SK-N-MC (cell line): Measurements from ENCODE around the gene RD3L.

Experiments used
- EZH2 ChIP-seq: fragments of 200-600 bp; sonication (generic); IDR thresholded peaks from one replicate; pipeline ENCODE4 v1.6.1; 2017; ENCODE audit warnings: antibody characterized with exemption
- POLR2AphosphoS5 ChIP-seq: IDR thresholded peaks from 2 replicates; pipeline ENCODE4 v1.6.1; 2012; ENCODE audit warnings: mild to moderate bottlenecking, low read depth, low read length, borderline replicate concordance

GRCh38 chr14:103909531-103910261, 32.6 kb downstream of the RD3L start:
- no peak for TF ChIP-seq EZH2
- TF ChIP-seq POLR2AphosphoS5: no peak
